HG02763 (cell line): Measurements from ENCODE around the gene CCDC154.

Source experiments
- ATAC-seq: cut with Tn5 transposase; IDR thresholded peaks from one replicate; pipeline ENCODE4 v1.9.1; 2021; ENCODE audit warnings: mild to moderate bottlenecking, moderate library complexity; ENCODE audit not compliant: unreplicated experiment

CCDC154 gene

DNA sequence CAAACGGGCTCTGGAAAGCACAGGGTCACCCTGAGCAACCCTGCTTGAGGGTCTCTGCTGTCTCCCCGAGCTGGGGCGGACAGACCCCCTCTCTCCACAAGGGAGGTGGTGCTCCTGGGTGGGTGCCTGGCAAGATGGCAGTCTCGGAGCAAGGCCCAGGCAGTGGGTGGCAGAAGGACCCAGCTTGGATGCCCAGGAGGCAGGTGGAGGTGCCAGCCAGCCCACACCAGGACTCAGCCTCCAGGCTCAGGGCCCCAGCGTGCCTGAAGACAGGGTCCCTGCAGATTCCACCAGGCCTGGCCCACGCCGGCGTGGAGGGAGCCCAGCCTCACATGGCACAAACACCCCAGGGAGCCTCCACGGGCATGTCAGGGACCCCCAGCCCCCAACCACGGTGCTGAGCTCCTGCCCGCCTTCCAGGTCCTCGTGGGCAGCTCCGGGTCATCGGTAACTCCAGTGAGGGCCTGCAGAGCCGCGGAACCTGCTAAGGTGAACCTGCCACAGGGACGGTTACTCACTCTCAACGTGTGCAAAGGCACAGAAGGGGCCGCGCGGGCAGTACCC lies 50.7 kb downstream of the CCDC154 start:
- ATAC-seq = no peak

DNA sequence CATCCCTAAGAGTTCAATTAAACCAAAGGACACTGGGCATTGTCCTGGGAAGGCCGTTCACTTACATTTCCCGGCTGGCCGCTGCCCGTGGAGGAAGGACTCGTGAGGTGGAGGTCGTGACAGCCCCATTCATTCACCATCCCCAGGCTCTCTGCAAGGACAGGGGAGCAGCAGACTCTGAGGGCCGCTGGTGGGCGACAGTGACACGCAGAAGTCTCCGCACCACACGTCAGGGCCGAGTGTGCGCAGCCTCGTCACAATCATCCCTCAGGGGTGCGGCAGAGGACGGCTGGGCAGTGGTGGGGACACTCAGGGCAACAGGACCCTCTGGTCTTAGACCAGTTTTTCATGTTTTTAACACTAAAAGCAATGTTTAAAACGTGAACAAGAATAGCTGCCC lies 51.5 kb downstream of the CCDC154 start:
- ATAC-seq = no peak

DNA sequence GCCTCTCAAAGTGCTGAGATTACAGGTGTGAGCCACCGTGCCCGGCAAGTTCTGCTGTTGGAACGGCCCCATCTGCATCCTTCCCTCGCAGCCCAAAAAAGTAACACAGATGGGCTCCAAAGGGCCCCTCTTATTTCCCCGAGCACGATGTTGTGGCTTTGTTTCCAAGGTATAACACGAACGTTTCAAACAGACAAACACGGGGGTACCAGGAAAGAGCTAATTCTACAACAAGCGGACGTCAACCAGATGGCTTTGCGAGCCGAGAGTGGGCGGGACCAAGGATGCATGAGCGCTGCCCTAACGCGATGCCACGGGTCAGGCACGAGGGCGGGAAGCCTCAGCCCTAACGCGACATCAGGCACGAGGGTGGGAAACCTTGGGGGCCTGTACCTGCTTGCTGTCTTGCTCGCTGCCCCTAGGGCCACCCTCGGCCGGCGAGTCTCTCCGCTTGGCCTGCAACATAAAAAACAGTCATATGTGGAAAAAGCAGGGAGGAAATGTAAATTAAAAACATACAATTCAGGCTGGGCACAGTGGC lies 54.0 kb downstream of the CCDC154 start:
- no peak for ATAC-seq

DNA sequence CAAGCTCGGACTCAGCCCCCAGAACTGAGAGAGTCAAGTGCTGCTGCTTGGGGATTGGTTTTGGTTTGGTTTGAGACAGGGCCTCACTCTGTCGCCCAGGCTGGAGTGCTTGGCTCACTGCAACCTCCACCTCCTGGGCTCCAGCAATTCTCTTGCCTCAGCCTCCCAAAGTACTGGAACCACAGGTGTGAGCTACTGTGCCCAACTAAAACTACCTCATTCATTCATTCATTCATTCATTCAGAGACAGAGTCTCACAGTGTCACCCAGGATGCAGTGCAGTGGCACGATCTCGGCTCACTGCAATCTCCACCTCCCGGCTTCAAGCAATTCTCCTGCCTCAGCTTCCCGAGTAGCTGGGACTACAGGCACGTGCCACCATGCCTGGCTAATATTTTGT lies 54.6 kb downstream of the CCDC154 start:
- ATAC-seq = no peak

DNA sequence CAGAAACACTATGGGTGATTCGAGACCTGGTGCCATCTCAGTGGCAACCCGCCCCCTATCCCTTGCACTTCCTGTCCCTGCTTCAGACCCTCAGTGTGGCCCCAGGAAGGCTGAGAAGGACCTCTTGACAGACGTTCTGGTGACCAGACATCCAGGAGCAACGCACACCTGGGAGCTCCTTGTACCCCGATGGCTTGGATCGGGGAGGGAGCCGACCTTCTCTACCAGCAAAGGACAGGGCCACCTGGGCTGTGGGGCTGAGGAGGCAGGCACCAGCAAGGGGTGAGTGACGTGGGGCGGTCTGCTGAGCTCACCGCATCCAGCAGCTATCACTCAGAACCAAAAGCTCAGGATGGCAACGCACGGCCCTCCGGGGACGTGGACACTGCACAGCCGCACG lies 57.0 kb downstream of the CCDC154 start:
- no peak for ATAC-seq

DNA sequence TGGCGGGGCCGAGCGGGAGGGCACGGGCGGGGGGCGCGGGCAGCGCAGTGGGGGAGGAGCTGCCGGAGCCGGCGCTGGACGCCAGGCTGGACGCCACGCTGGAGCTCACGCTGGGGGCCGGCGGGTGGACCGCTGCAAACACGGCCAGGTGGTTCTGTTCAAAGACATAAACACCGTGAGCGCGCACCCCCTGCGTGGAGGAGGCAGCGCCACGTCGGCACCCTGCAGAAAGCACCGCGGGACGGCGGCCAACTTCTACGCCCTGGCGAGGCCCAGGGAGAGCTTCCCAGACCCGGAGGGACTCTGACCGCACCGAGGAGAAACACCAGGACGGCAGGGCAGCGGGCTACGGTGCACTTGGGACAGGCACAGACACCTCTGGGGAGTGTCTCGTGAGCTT lies 59.1 kb downstream of the CCDC154 start:
- ATAC-seq = no peak
